ENCODE results near the gene MFSD12. TPM values are rescaled to one million over a fixed set of nuclear protein-coding genes. Genes with fewer than 3 reads are reported as not detected.
"Not testable (repeated sequence)": the region's sequence is repeated elsewhere in the genome, so short reads cannot be mapped to it uniquely, and the experiment has no call there.

Gene MFSD12
- total and polyA plus RNA-seq, 2 experiments from 2014 or later: 44.7 to 57.7 TPM

- Histone ChIP-seq H3K4me2 (no peak overlapping the region), H3K4me3 (no peak overlapping the region), H4K20me1 (ENCODE audit: insufficient read depth, poor library complexity, severe bottlenecking) (peaks cover 81% of the 10 kb centered on the region), H3K79me2 (peaks cover 95% of the 10 kb centered on the region), H3K27me3 (no peaks in the 10 kb centered on the region), H3K9me2 (replicated peaks; ENCODE audit: insufficient read depth) (no peaks in the 10 kb centered on the region), H2AFZ (no peak overlapping the region), H3K36me3 (replicated peaks; ENCODE audit: insufficient read depth, low read depth) (no peaks in the 10 kb centered on the region), H3K27ac (no peak overlapping the region), H3K9me3 (ENCODE audit: low read depth) (no peaks in the 10 kb centered on the region), H3K4me1 (ENCODE audit: insufficient read depth) (peaks cover 10% of the 10 kb centered on the region)
- 91% methylated on average over 19 of the region's 22 CpGs for WGBS (ENCODE audit: low lambda C conversion rate, missing lambda C conversion rate)
- TF ChIP-seq EZH2 (IDR thresholded peaks at IDR 0.05; ENCODE audit: borderline replicate concordance) (no peak), CTCF (IDR thresholded peaks at IDR 0.05; ENCODE audit: poor library complexity) (no peak), EZH2phosphoT487 (IDR thresholded peaks at IDR 0.05; ENCODE audit: low read depth, severe bottlenecking, unreplicated experiment) (no peak)
- no peak for DNase-seq (ENCODE audit: low spot score)
These were observed 46.7 kb downstream of the MFSD12 start for GRCh38 chr19:3510727-3511126.

GRCh38 chr19:3509566-3509989 is 47.8 kb downstream of the MFSD12 start:
- H3K79me2 ChIP-seq: peaks cover 84% of the 10 kb centered on the region
- TF ChIP-seq EZH2phosphoT487 (IDR thresholded peaks at IDR 0.05; ENCODE audit: low read depth, severe bottlenecking, unreplicated experiment) (no peak), CTCF (IDR thresholded peaks at IDR 0.05; ENCODE audit: poor library complexity) (no peak), EZH2 (IDR thresholded peaks at IDR 0.05; ENCODE audit: borderline replicate concordance) (no peak)
- H4K20me1 ChIP-seq (ENCODE audit: insufficient read depth, poor library complexity, severe bottlenecking): peaks cover 70% of the 10 kb centered on the region
- no peaks in the 10 kb centered on the region for H3K9me2 ChIP-seq (replicated peaks; ENCODE audit: insufficient read depth)
- no peak overlapping the region for H3K4me3 ChIP-seq
- H3K36me3 ChIP-seq (replicated peaks; ENCODE audit: insufficient read depth, low read depth): no peaks in the 10 kb centered on the region
- H3K9me3 ChIP-seq (ENCODE audit: low read depth): no peaks in the 10 kb centered on the region
- WGBS (ENCODE audit: low lambda C conversion rate, missing lambda C conversion rate): 91% methylated on average over 15 of the region's 15 CpGs
- H3K27me3 ChIP-seq: no peaks in the 10 kb centered on the region
- no peak overlapping the region for H2AFZ ChIP-seq
- DNase-seq (ENCODE audit: low spot score): no peak
- H3K4me1 ChIP-seq (ENCODE audit: insufficient read depth): peaks cover 10% of the 10 kb centered on the region
- H3K27ac ChIP-seq: no peak overlapping the region
- H3K4me2 ChIP-seq: no peak overlapping the region

GRCh38 chr19:3508771-3509535 is 48.4 kb downstream of the MFSD12 start:
- Histone ChIP-seq H3K9me3 (ENCODE audit: low read depth) (no peaks in the 10 kb centered on the region), H3K79me2 (peaks cover 77% of the 10 kb centered on the region), H3K4me1 (ENCODE audit: insufficient read depth) (peaks cover 10% of the 10 kb centered on the region), H3K4me3 (no peak overlapping the region), H2AFZ (no peak overlapping the region), H3K27ac (no peak overlapping the region), H3K27me3 (no peaks in the 10 kb centered on the region), H4K20me1 (ENCODE audit: insufficient read depth, poor library complexity, severe bottlenecking) (peaks cover 64% of the 10 kb centered on the region), H3K9me2 (replicated peaks; ENCODE audit: insufficient read depth) (no peaks in the 10 kb centered on the region), H3K4me2 (peak overlapping the region; percentile 96), H3K36me3 (replicated peaks; ENCODE audit: insufficient read depth, low read depth) (no peaks in the 10 kb centered on the region)
- DNase-seq (ENCODE audit: low spot score): no peak
- TF ChIP-seq EZH2 (IDR thresholded peaks at IDR 0.05; ENCODE audit: borderline replicate concordance) (no peak), CTCF (IDR thresholded peaks at IDR 0.05; ENCODE audit: poor library complexity) (no peak), EZH2phosphoT487 (IDR thresholded peaks at IDR 0.05; ENCODE audit: low read depth, severe bottlenecking, unreplicated experiment) (no peak)
- 94% methylated on average over 23 of the region's 23 CpGs for WGBS (ENCODE audit: low lambda C conversion rate, missing lambda C conversion rate)

GRCh38 chr19:3508121-3508661 is 49.2 kb downstream of the MFSD12 start:
- not testable (repeated sequence) for H3K36me3 ChIP-seq (replicated peaks; ENCODE audit: insufficient read depth, low read depth); H3K9me2 ChIP-seq (replicated peaks; ENCODE audit: insufficient read depth); H3K9me3 ChIP-seq (ENCODE audit: low read depth); H3K27me3 ChIP-seq; DNase-seq (ENCODE audit: low spot score); H2AFZ ChIP-seq
- H3K4me3 ChIP-seq: peak overlapping the region; percentile 94
- 86% methylated on average over 16 of the region's 18 CpGs for WGBS (ENCODE audit: low lambda C conversion rate, missing lambda C conversion rate)
- H3K27ac ChIP-seq: peak overlapping the region; percentile 85
- peaks cover 10% of the 10 kb centered on the region for H3K4me1 ChIP-seq (ENCODE audit: insufficient read depth)
- H4K20me1 ChIP-seq (ENCODE audit: insufficient read depth, poor library complexity, severe bottlenecking): peaks cover 56% of the 10 kb centered on the region
- peak overlapping the region; percentile 96 for H3K4me2 ChIP-seq
- H3K79me2 ChIP-seq: peaks cover 70% of the 10 kb centered on the region
